Adipose tissue (tissue), 3 donors: Measurements from ENCODE around the gene ATP9B. TPM values are rescaled to one million over a fixed set of nuclear protein-coding genes. Genes with fewer than 3 reads are reported as not detected.

ENCODE experiments used
- H3K27ac ChIP-seq: one replicate; pipeline ENCODE4 v1.5.1; 2013; ENCODE audit warnings: low read depth, low read length
- WGBS, 3 donors: extraction: QIAGEN DNeasy Blood & Tissue Kit; methylation state at CpG; one replicate each; pipeline ENCODE4 v1.1.7; 2013; 5-methylcytosine and 5-hydroxymethylcytosine counted together
- polyA plus RNA-seq, 3 donors: library from polyadenylated mRNA; stranded (reverse); fragments of 200-250 nt; gene quantifications; one replicate each; pipeline ENCODE4 v1.2.3, GENCODE V29; 2013
- donor health status: healthy with polysubstance abuse.
- donor health status: Bipolar disorder and iron deficiency.
- donor health status: healthy.

Gene ATP9B
- polyA plus RNA-seq, 3 donors, result 7.3 to 13.5 (median 9.3) TPM

DNA sequence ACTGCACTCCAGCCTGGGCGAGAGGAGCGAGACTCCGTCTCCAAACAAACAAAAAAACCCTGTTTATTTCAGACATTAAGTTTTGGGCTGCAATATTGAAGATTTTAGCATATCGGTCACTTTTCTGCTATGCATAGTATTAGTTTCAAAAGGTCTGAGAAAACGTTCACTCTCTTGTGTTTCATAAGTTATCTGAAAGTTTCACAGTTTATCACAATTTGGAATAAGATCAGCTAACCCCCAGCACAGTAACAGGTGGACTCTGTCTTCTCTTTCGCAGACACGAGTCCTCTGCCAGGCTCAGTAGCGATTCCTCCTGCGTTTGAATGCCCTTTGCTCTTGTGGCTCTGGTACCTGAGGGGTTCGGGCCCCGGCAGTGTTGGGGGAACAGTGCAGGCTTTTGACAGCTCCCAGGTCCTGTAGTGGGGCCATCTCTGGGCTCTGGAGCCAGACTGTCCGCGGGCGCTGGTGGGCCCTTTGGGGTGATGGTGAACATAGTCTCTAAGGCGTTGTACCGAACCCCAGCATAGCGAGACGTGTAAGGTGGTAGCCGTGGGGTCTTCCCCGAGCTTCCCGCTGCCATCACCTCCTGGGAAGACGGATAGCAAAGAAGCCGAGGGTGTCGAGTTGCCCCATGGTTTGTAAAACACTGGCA, 347.0 kb downstream of the ATP9B start:
- H3K27ac ChIP-seq, result no peak overlapping the region
- 80 to 95% (median 95%) methylated on average over 24 of the region's 24 CpGs for WGBS, 3 donors

DNA sequence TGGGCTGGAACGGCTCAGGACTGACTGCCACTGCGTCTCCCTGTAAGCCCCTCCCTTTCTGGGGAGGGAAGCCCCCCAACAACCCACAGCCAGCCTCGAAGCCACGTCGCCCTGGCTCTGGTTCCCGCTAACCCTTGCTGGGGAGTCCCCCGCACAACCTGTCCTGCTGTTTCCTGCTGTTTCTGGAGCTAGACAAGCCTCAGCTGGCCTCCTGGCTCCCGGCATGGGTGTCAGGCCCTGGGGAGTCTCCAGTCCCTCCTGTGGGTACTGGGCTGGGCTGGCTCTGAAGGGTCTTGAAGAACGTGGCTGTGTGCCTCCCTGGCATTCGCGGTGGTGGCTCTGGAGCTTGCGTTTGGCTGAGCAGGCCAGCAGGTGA, 347.5 kb downstream of the ATP9B start:
- no peak overlapping the region for H3K27ac ChIP-seq
- WGBS, 3 donors, result 73 to 87% (median 87%) methylated on average over 12 of the region's 12 CpGs

DNA sequence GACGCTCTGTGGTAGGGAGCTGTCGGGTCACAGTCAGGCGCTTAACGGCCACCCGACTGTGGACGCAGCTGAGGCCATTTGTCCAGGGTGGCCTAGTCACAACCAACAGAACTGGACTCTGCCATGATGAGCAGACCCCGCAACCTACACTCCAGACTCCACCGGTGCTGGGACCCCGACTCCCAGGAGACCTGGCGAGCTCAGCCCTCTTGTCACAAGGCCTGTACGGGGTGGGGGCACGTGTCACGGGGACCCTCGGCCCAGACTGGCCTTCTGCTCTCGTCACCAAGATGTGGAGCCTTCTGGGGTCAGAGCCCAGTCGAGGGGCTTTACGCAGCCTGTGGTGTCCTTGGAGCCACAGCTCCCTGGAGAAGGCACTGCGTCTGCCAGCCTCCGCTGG, 349.0 kb downstream of the ATP9B start:
- no peak overlapping the region for H3K27ac ChIP-seq
- WGBS, 3 donors, result 92 to 97% (median 94%) methylated on average over 18 to 19 of the region's 19 CpGs

DNA sequence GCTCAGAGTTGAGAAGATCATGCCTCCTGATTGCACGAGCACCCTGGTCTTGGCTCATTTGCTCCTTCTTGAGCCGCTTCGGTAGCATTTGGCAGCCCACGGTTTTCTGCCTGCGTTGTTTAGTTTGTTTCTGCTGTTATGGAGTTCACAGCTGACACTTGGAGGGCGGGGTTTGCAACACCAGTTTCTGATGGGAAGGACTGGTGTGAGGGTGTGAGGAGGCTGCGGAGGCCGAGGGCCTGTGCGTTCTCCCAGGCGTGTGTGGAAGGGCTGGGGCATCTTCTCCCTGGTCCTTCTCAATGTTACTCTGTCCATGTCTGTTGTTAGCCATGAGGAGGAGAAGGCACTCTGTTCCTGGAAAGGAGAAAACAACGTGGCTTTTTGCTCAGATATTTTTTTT, 349.4 kb downstream of the ATP9B start:
- 78 to 91% (median 88%) methylated on average over 11 of the region's 11 CpGs for WGBS, 3 donors
- no peak overlapping the region for H3K27ac ChIP-seq

DNA sequence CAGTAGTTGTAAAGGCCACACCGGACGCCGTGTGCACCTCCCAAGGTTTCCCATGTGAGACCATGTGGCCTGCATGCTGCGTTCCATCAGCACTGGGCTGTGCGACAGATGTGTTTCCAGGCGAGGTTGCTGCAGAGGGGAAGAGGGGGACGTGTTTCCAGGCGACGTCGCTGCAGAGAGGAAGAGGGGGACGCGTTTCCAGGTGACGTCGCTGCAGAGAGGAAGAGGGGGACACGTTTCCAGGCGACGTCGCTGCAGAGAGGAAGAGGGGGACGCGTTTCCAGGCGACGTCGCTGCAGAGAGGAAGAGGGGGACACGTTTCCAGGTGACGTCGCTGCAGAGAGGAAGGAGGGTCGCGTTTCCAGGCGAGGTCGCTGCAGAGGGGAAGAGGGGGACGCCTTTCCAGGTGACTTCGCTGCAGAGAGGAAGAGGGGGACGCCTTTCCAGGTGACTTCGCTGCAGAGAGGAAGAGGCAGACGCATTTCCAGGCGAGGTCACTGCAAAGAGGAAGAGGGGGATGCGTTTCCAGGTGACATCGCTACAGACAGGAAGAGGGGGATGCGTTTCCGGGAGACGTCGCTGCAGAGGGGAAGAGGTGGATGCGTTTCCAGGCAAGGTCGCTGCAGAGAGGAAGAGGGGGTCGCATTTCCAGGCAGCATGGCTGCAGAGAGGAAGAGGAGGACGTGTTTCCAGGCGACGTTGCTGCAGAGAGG, 351.0 kb downstream of the ATP9B start:
- WGBS, 3 donors, result 79 to 83% (median 81%) methylated on average over 48 of the region's 48 CpGs

DNA sequence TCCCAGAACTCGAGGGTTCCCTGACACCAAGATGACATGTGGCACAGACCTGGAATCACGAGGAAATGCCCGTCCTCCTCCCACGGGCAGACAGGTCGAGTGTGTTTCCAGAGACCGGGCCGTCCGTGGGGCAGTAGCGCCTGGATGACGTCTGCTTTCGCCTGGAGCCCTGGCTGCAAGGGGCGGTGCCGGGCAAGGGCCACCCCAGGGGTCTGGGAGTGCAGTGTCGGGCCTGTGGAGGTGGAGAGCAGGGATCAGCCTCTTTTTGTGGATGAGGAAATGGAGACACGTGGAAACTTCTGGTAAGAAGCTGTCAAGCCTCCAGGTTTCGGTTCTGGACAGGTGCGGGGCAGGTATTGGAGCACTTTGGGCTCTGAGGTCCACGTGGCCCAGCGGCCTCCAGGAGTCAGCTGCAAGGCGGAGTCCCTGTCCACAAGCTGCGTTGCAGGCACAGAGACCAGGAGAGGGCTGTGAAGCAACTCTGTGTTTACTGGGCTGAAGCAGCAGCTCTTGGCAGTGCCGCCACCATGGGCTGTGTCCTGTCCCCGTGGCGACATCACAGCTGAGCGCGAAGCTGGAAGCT, 352.2 kb downstream of the ATP9B start:
- 80 to 93% (median 91%) methylated on average over 26 of the region's 26 CpGs for WGBS, 3 donors
- no peak overlapping the region for H3K27ac ChIP-seq

More for the DNA sequence above, 351.0 kb downstream of the ATP9B start:
- no peak overlapping the region for H3K27ac ChIP-seq

DNA sequence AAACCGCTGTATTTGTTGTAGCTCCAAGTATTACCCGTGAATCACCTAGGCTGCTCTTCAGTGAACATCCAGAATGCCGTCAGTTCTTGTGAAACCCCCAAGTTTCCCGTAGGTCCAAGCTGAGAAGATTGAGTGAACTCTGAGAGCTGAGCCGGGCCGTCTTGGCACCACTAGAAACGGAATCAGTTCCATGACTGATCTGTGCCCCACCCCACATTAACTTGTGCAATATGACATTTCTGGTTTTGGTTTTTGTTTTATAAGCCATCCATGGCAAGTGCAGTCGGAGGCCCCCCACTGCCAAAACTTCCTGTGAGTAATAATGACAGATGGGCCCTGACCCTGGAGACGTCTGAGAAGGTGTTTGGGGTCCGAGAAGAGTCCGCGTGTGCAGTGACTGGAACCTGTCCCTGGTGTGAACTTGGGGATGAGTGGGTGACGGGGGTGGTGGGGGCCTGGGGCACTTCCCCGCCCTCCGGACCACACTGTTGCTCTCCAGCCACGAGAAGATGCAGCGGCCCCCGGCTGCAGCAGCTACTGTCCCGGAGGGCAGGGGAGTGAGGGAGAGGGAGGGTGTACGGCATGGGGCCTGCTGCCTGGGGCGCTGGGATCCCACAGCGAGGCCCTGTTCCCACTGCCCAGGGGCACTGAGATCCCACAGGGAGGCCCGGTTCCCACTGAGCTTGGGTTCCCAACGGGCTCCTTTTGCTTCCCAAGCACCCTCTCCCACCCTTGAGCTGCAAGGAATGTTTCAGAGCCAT, 353.0 kb downstream of the ATP9B start:
- H3K27ac ChIP-seq, result no peak overlapping the region

DNA sequence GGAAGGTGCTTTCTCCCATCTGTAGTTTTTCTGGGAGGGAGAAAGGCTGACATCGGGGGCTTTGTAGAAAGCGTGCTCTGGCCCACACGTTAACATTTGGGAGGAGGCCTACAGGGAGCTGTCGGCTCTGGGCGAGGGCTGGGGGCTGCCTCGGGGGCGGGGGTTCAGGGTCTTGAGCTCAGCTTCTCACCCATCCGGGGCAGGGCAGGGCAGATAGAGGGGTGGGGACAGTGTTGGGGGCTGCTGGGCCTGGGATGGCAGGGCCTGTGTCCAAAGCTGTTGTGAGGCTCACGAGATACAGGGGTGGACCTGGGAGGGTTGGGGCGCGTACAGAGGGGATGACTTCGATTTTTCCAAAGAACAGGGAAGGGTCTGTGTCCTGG, 353.6 kb downstream of the ATP9B start:
- 84 to 91% (median 89%) methylated on average over 11 to 12 of the region's 12 CpGs for WGBS, 3 donors
- H3K27ac ChIP-seq, result no peak overlapping the region

More for the DNA sequence above, 353.0 kb downstream of the ATP9B start:
- WGBS, 3 donors, result 78 to 88% (median 84%) methylated on average over 24 of the region's 24 CpGs

DNA sequence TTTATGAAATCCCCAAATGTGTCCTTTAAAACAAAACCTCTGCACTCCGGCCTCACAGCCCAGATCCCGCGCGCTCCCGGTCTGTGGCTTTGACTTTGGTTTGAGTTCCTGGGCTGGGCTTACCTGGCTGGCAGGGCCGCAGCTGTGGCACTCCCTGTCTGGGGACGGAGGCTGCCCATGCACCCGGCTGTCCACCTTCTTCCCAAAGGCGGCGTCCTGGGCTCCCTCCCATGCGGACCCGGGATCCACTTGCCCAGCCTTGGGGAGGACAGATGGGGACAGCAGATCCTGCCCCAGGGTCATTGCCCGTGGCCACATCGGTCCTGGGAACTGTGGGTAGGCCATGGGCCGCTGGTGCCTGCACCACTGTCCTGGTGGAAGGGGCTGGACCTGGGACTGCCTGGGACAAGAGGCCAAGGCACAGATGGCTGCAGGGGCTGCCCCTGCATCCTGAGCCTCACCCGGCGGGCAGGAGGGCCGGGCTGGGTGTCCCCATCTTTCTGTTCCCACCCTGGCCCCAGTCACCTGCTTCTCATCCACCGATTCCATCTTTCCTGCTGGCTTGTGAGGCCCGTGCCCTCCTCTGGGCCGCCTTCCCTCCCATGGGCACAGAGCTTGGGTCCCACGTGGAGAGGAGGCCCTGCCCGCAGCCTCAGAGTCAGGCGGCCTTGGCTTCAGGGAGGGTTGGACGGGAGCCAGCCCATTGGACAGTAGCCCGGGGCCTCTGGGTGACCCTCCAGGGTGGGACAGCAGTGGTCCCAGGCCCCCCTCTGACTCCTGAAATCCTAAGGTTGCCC, 354.2 kb downstream of the ATP9B start:
- WGBS, 3 donors, result 83 to 87% (median 83%) methylated on average over 26 of the region's 26 CpGs
- no peak overlapping the region for H3K27ac ChIP-seq

DNA sequence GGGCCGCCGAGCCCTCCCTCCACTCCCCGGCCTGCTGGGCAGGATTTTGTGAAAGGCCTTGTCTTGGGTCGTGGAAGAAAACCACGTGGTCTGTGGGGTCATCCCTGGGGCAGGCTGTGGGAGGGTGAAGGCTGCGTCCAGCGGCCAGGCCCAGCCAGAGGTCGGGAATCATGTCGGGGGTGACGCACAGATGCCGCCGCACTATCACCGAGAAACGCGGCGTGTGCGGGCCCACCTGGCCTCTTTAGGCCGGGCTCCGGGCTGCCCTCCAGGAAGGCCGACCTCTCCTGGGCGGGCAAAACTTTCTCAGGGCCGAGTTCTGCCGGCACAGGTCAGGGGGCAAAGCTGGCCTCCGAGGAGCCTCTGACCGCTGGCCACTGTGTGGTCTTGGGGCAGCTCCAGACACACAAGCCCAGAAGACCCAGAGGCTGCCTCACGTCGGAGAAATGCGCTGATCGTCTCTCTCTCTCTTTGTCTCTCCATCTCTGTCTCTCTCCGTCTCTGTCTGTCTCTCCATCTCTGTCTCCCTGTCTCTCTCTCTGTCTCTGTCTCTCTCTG, 354.9 kb downstream of the ATP9B start:
- H3K27ac ChIP-seq, result no peak overlapping the region
- whole genome bisulfite sequencing, 3 donors, result 64 to 77% (median 66%) methylated on average over 30 of the region's 30 CpGs

DNA sequence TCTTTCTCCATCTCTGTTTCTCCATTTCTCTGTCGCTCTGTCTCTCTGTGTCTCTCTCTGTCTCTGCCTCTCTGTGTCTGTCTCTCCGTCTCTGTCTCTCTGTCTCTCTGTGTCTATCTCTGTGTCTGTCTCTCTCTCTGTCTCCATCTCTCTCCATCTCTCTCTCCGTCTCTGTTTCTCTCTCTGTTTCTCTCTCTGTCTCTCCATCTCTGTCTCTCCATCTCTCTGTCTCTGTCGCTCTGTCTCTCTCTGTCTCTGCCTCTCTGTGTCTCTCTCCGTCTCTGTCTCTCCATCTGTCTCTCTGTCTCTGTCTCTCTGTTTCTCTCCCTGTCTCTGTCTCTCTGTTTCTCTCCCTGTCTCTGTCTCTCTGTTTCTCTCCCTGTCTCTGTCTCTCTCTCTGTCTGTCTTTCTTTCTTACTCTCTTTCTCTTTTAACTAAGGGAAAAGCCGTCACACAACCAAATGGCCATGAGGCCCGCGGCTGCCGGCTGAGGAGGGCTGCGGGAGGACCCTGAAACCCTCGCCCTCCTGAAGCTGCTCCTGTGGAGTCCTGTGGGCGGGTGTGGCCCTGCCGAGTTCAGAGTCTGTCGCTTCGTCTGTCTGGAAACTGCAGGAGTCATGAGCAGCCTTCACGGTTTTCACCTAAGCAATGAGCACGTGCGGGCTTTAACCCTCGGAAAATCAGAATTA, 355.8 kb downstream of the ATP9B start:
- 79 to 93% (median 93%) methylated on average over 19 of the region's 19 CpGs for WGBS, 3 donors
- H3K27ac ChIP-seq, result no peak overlapping the region

DNA sequence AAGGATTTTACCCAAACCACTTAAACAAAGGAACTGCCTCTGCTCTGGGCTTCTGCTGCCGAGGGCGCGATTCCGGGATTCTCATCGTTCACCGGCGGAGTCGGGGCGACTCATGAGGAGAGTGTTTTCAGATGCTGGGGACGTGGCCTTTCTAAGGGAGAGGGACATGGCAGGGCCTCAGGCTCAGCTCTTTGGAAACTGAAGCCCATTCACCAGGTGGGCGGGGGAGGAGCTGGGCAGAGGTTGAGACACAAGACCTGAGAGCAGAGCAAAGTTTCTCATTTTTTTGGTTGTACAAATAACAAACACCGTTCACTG, 356.3 kb downstream of the ATP9B start:
- no peak overlapping the region for H3K27ac ChIP-seq
- WGBS, 3 donors, result 74 to 93% (median 90%) methylated on average over 12 of the region's 12 CpGs

DNA sequence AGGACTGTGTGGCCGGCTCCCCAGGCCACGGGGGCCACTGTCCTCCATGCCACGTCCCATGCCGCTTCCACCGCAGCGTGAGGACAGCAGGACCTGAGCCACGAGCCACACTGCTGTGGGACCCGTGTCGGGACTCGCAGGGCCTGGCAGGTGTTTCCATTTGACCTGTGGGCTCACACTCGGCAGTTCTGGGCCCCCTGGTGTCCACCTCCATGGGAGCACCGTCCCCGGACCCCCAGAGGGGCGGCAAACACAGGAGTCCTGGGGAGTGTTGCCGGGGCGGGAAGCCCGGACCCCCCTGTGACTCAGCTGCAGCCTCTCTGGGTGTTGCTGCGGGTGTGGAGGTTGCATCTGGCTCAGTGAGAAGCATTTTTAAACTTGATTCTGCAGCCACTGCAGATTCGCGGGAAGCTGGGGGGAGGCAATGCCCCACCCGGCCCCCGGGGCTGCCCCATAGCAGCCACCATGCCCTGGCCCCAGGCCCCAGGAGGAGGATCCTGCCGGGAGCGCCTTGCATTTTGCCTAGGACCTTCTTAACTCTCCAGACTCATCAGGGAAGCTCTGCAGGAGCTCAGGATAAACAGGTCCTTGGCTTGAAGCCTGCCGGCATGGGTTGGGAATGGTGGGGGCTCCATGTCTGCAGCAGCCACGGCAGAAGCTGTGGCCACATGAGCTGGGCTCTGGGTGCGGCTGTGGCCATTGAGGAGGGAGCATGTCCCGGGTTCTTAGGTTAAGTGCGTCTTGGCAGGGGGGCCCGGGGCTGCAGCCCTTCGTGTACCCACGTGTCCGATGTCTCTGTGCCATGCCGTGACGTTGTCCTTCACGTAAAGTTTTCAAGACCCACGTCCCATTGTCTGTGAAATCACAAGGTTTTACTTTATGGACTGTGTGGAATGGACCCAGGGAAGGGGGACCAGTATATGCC, 357.4 kb downstream of the ATP9B start:
- no peak overlapping the region for H3K27ac ChIP-seq
- 83 to 91% (median 90%) methylated on average over 37 of the region's 37 CpGs for WGBS, 3 donors

DNA sequence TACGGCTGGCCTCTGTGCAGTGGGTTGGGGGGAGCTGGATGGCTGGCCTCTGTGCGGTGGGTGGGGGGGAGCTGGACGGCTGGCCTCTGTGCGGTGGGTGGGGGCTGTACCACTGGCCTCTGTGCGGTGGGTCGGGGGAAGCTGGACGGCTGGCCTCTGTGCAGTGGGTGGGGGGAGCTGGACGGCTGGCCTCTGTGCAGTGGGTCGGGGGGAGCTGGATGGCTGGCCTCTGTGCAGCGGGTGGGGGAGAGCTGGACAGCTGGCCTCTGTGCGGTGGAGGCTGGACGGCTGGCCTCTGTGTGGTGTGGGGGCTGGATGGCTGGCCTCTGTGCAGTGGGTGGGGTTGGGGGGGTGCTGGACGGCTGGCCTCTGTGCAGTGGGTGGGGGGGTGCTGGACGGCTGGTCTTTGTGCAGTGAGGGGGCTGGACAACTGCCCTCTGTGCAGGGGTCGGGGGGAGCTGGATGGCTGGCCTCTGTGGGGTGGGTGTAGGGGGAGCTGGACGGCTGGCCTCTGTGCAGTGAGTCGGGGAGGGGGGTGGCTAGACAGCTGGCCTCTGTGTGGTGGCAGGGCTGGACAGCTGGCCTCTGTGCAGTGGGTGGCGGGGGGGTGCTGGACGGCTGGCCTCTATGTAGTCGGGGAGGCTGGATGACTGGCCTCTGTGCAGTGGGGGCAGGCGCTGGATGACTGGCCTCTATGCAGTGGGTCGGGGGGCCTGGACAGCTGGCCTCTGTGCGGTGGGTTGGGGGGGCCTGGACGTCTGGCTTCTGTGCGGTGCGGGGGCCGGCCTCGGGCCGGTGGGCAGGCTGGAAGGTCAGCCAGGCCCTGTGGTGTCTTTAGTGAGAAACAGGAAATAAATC, 358.4 kb downstream of the ATP9B start:
- H3K27ac ChIP-seq, result no peak overlapping the region
- 67 to 90% (median 85%) methylated on average over 27 to 29 of the region's 29 CpGs for WGBS, 3 donors
